HS-5 (cell line): ENCODE measurements around the gene PCGF3.
"Not testable (repeated sequence)": the region's sequence is repeated elsewhere in the genome, so short reads cannot be mapped to it uniquely, and the experiment has no call there.

ENCODE experiments used
- DNase-seq: peaks from one replicate; pipeline ENCODE4 v3.0.0-alpha.2; 2012; ENCODE audit warnings: low read depth

PCGF3 gene

GRCh38 chr4:668219-668618 is 37.4 kb upstream of the PCGF3 start:
- not testable (repeated sequence) for DNase-seq

DNA sequence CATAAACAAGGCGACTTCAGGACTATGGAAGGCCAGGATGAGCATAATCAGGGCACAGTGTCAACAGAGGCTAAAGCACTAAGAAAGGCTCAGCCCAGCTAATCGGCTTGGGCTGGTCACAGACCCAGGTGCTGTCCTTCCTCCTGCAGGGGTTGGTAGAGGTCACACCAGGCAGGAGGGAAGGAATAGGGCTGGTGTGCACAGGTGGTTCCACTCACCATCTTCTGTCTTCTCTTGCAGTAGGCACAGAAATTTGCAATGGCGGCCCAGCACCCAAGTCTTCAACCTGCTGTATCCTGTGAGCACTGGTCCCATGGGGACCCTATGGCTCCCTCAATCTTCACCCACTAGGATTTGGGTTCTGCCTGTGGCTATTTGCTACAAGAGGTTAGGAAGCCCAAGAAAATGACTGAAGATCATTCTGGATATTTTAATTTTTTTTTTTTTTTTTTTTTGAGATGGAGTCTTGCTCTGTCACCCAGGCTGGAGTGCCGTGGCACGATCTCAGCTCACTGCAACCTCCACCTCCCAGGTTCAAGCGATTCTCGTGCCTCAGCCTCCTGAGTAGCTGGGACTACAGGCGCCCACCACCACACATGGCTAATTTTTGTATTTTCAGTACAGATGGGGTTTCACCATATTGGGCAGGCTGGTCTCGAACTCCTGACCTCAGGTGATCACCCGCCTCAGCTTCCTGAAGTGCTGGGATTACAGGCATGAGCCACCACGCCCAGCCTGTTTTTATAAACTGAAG is 35.6 kb upstream of the PCGF3 start:
- DNase-seq, result not testable (repeated sequence)

GRCh38 chr4:671769-672168 is 33.9 kb upstream of the PCGF3 start:
- no peak for DNase-seq

DNA sequence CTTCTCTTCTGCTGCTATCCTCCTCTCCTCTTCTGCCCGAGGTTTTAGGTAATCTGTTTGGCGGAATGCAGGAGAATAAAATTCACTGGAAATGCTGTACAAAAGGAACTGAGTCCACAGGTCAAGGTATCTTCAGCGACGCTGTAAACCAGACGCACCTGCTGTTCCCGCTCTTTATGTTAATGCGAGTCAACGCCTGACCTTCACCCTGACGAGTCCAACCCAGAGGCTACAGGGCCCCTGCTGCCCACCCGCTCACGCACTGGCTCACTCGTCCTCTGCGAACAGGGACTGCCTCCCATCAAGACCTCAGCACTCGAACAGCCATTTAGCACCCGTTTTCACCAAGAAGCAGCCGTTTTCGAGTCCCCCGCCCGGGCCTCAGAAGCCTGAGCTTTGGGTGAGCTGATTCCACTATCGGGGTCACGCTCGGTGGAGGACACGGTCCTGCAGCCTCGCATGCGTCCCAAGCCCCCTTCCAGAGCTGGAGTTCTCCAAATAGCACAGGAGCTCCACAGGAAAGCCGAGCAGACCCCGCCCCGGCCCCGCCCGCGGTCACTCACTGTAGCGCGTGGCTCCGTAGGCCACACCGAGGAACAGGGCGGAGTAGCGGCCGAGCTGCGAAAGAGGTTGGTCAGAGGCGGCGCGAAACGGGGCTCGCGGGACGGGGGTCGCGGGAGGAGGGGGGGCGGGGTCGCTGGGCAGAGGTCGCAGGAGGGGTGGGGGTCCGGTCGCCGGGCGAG is 32.1 kb upstream of the PCGF3 start:
- no peak for DNase-seq

DNA sequence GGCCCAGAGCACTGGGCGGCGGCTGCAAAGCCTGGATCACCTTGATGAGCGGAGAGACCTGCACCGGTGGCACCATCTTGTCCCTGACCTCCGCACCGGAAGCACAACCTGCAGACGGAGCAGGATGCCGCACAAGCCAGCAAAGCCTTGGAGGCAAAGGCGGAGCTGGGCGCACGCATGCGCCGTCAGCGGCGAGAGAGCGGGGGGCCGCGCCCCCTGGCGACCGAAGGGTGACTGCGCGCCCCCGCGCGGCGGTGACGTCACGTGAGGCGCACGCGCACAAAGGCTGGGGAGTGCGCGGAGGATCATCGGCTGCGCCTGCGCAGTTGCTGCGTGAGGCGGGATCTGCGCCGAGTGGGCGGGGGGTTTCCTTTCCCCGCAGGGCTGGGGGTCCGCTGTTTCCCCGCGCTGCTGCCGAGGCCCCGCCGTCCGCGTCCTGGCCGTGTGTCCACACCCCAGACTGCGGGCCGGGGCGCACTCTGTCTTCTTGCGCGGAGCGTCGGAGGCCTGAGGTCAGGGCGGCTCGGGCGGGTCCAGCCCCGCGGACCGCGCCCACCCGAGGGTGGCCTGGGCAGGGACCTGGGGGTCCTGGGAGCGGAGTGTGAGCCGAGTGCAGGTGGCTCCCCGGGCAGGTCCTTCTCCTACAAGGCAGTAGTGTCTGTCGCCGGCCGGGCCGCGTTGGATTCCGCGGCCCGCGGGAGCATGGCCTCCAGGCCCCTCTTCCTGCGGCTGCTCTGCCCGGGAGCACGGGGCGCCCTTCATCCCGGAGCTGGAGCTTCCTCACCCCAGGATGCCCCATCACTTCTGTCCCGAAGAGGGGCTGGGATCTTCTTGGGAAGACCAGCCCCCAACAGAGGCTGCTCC is 31.2 kb upstream of the PCGF3 start, which contains the start of the genes ATP5ME and MYL5:
Gene ATP5ME, minus strand, starts transcription at position 105 of the 864 bp plus-strand sequence. Its CDS starts 29 bp downstream, at position 76.
Gene MYL5, plus strand, starts transcription at position 371 of the 864 bp plus-strand sequence. CDS start 3,485 bp downstream, outside the sequence.
- DNase-seq, result peak; percentile 91

DNA sequence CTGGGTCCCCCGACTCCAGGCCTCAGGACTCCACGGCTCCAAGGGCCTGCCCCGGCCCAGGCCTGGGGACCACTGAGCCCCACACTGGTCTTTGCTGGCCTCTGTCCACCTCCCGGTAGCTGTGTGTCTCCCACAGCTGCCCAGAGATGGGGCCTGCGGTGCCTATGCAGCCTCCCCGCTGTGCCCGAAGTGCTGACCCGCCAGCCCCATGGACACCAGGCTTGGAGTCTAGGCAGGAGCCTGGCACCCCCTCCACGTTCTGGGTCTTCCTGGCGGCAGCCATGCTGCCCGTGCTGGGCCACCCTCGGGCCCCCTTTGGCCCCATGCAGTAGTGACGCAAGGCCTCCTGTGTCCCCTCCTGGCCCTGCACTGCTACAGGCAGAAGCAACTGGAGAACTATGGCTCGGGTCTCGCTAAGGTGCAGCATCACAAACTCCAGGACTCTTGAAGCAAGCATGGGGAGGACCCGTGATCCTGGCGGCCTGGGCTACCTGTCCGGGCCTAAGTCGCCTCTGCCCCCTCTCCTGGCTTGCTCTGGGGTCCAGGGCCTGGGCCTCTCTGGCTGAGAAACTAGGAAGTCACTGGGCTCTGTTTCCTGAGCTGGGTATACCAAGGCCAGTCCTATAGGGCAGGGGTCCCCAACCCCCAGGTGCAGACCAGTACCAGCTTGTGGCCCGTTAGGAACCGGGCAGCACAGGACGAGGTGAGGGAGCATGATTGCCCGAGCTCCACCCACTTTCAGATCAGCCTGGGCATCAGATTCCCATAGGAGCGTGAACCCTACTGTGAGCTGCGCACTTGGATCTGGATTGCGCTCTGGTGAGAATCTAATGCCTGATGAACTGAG is 30.4 kb upstream of the PCGF3 start:
- DNase-seq, result no peak

DNA sequence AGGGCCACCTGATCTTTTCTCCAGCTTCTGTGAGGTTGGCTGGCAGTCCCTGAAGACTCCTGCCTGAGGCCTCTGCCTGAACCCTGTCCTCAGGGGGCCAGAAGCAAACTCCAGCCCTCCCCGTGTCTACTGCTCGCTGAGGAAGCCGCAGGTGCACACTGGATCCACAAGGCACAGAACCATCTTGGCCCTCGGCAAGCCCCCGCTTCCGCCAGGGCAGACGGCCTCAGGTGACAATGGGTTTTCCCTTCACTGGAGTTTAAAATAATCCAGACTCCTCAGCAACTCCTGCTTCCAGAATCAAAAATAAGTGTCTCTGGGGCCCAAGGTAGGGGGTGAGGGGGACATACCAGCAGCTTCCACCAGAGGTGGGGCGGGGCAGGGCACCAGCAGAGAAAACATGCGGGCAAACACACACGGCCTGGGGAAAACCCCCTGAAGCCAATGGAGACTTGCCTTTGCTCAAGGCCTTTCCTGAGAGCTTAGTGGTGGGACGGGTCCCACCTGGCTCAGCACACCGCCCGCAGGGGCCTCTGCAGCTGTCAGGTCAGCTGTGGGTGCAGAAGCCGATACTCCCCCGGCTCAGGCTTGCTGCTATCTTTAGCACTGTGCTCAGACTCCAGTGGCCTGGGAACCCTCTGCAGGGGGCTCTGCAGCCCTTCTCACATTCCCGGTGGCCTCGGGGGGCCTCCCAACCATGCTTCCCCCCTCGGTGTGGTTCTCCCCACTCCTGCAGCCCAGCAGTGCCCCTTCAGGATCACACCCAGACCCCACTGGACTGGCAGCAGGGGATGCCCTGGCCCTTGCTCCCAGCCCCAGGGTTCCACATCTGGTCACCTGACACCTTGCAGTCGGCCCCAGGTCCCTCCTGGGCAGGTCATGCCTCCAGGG is 29.4 kb upstream of the PCGF3 start:
- DNase-seq, result no peak

- DNase-seq, result no peak
Observed at GRCh38 chr4:676871-677235, 28.8 kb upstream of the PCGF3 start.

DNA sequence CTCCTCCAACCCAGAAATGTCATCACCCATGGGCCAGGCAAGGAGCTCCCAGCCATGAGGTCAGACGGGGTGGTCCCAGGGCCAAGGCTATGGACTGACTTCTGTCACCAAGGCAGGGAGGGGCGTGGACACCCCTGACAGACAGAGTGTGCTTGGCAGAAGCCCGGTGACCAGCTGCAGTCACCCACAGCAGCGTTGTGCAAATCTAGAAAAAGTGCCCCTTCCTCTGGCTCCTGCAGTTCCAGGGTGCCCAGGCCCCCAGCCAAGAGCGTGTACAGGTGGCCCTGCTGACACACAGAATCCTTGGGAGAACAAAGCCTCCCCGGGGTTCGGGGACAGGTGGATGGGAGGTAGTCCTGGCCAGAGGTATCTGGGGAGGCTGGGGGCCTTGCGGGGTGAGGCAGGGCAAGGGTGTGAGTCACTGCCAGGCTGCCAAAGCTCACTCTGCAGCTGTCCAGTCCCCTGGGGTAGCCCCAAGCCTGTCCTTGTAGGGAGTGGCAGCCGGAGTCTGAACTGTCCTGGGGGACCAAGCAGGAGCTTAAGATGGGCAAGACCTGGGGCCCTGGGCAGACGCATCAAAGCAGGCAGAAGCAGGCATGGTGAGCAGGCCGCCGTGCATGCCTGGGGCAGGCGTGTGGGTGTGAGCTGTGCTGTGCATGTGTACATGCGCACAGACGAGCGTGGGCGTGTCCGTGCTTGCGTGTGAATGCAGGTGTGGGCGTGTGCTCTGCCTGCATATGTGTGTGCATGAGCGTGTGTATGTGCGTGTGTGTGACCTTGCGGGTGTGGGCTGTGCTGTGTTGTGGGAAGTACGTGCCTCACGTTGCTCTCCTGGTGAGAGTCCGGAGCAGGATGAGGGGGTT is 28.0 kb upstream of the PCGF3 start:
- no peak for DNase-seq

- DNase-seq, result no peak
Observed at GRCh38 chr4:678331-679103, 27.1 kb upstream of the PCGF3 start.

GRCh38 chr4:679104-679481 is 26.5 kb upstream of the PCGF3 start:
- no peak for DNase-seq

GRCh38 chr4:679629-680028 is 26.0 kb upstream of the PCGF3 start:
- DNase-seq, result no peak

GRCh38 chr4:680091-680490 is 25.5 kb upstream of the PCGF3 start:
- no peak for DNase-seq

DNA sequence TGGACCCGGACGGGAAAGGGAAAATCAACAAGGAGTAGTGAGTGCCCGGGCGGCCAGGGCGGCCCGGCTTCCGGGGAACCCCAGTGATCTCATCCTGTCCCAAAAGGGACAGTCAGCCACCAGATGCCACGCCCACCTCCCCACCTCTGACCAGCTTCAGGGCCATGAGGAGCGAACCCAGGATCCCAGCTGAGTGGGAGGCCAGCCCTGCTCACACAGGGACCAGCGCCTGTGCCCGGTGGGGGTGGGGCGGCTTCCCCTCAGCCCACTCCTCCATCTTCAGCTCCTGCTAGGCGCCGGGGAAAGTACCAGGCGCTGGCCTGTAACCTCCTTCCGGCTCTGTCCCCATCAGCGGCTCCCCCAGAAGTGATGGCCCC is 25.1 kb upstream of the PCGF3 start:
- no peak for DNase-seq

DNA sequence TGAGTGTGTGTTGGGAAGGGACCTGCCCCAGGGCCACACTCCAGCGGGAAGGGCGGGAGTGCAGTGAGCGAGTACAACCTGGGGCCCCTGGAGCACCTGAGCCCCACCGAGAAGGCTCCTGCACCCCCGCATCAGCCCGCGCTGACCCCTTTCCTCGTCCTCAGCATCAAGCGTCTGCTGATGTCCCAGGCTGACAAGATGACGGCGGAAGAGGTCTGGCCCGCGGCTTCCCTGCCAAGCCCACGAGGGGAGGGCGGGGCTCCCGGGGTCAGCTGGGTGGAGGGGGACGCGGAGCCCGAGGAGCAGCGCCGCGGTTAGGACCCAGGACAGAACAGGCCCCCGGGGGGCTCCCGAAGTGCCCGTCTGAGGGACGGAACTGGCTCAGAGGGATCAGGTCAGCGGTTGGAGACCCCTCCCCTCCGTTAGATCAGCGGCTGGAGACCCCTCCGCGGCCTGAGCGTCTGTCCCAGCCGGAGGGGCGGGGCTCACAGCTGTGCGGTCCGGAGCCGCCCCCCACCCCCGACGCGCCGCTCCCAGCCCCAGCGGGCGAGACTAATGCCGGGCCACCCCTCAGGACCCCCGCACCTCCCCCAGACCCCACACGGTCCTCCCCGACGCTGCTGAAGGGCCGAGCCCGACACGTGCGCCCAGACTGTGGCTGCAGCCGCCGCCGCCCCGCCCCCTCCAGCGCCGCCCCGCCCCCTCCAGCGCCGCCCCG is 24.5 kb upstream of the PCGF3 start:
- no peak for DNase-seq

GRCh38 chr4:681736-682451 is 23.7 kb upstream of the PCGF3 start:
- DNase-seq, result no peak

DNA sequence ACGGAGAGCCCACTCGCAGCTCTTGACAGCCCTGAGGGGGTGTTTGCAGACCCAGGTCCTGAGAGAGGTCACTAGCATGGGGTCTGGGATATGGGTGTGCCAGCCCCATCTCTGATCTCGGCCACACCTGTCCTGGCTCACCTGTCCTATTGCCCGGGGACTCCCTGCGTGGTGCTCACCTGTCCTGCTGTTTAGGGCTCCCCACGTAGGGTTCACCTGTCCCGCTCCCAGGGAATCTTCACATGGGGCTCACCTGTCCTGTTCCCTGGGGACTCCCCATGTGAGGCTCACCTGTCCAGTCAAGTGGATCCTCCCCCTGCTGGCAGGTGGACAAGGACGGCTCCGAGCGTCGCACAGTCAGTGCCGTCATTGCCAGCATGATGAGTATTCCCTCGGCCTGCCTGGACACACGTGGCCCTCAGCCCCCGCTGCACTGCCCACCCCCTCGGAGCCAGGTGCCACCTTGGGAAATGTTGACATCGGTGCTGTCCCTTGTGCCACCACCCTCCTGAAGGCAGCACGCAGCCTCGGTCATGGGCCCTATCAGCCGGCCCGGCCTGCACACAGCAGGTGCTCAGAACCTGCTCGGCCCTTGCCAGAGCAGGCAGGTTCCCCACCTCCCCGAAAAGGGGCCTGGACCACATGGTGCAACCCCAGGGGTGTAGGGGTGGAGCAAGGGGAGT is 23.0 kb upstream of the PCGF3 start:
- no peak for DNase-seq
